Measurements from ENCODE around the gene KLHL22.
A peak's percentile ranks its signal among the peaks of the same experiment; 100 is the strongest.
"Not testable (repeated sequence)": the region's sequence is repeated elsewhere in the genome, so short reads cannot be mapped to it uniquely, and the experiment has no call there.

KLHL22 gene

GRCh38 chr22:20471126-20471833 lies 24.3 kb downstream of the KLHL22 start:
- DNase-seq (ENCODE audit: low read depth in 2 of 2): no peak

GRCh38 chr22:20470525-20470924 lies 25.1 kb downstream of the KLHL22 start:
- not testable (repeated sequence) for DNase-seq (ENCODE audit: low read depth in 2 of 2)

DNA sequence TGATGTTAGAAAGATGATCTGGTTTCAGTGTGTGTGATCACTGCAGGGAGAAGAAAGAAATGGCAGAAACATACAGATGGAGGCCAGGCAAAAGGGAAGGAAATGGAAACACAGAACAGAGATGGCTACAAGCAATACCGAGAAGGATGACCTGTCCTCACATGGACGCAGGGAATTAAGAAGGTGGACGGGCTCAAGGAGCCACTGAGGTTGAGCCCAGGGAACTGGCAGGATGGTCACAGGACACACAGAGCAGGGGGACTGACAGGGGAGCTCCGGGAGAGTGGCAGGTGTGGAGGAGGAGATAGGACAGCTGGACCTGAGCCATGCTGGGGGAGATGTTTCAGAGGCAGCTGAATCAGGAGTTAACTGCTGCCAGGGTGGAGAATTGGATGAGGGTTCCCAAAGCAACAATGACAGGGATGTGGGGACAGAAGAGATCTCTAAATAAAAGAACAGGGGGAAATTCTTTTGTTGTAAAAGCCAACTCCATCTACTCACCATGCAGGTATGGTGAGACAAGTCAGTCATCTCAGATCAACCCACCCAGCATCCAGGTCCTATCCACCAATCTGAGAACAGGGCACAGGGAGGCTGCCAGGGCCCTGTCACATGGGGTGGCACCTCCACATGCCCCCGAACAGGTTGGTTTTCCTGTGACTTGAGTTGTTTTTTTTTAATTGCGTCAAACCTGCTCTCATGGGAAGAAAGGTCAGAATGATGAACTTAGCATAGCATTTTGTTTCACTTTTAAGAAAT lies 26.3 kb downstream of the KLHL22 start:
- DNase-seq (ENCODE audit: low read depth in 2 of 2): no peak

DNA sequence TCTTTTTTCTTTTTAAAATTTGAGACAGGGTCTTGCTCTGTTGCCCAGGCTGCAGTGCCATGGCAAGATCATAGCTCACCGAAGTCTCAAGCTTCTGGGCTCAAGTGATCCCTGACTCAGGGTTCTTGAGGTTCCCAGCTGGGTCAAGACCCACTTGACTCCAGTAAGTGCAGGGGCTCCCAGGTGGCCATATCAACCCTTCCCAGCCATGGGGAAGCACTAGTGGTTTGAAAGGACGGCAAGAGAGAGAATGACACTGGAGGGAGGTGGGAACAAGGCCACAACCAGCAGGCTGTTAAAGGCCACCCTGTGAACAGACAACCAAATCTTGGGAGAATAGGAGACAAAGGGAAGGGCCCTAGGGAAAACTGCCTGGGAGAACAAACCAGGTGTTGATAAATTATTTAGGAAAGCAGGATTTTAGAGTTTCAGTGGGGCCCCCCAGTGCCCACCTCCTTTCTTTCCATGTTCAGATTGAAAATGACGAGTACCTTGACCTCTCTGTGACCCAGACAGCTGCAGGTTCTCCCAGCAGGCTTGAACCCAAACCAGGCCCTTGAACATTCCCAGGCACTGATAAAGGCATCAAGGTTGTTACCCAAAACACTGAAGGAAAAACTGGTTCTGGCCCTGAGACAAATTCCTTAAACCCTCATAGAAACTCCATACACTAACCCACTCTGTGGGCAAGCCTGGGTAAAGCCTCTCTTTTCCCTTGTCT lies 28.8 kb downstream of the KLHL22 start:
- DNase-seq (ENCODE audit: low read depth in 2 of 2): no peak

- no peak for DNase-seq (ENCODE audit: low read depth in 2 of 2)
Measured at GRCh38 chr22:20465759-20466077, 29.9 kb downstream of the KLHL22 start.

GRCh38 chr22:20464912-20465758 lies 30.5 kb downstream of the KLHL22 start:
- DNase-seq (ENCODE audit: low read depth in 2 of 2): no peak

- DNase-seq (ENCODE audit: low read depth in 2 of 2): no peak
Measured at GRCh38 chr22:20464096-20464614, 31.4 kb downstream of the KLHL22 start.

GRCh38 chr22:20463324-20464095 lies 32.1 kb downstream of the KLHL22 start:
- DNase-seq (ENCODE audit: low read depth in 2 of 2): no peak

DNA sequence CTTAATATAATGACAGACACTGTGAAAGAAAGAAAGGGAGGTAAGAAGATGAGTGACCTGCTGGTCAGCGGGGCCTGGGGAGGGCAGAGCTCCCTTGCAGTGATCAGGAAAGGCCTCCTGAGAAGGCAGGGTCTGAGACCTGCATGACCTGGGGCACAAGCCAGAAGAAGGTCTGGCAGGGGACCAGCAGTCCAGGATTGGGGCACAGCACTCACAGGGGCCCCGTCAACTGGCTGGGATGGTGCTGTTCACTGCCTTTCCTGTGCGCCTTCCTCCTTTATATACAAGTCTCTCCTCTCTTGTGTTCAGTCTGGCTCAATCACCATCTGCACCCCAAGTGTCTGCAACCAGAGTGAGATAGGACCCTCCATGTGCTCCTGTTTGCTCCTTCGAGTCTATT lies 35.7 kb downstream of the KLHL22 start:
- no peak for DNase-seq (ENCODE audit: low read depth in 2 of 2)

DNA sequence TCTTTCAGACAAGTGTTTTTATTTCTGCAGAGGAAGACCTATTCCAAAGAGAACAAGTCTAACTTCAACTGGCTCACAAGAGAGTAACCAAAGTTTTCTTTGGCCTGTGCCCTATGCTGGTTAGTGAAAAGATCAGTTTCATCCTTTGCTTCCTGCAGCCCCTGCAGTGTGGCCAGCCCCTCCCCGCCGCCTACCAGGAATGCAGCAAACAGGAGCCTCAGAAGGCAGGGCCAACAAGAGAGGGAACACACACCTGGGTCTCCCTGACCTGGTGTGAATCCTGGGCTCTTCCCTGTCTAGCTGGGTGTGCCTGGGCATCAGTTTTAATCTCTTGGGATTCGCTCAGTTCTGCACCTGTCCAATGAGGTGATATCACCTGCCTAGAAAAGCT lies 36.4 kb downstream of the KLHL22 start:
- DNase-seq (ENCODE audit: low read depth in 2 of 2): no peak

- DNase-seq (ENCODE audit: low read depth in 2 of 2): no peak
Measured at GRCh38 chr22:20458530-20459151, 37.0 kb downstream of the KLHL22 start.

- no peak for DNase-seq (ENCODE audit: low read depth in 2 of 2)
Measured at GRCh38 chr22:20457506-20458240, 37.9 kb downstream of the KLHL22 start.

DNA sequence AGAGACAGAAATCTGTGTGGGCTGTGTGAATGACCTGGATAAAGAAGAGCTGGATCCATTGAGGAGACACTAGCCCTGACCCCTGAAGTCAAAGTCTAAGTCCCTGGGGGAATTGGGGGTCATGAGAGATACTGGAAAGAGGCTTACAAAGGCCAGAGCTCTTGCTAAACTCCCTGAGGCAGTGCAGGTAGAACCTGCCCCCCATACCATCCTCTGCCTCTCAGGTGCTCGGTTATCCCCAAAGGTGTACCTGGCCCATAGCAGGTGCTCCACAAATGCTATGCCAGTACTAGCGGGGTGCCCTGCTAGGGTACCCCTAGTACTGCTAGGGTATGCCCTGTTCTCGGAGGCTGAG lies 38.9 kb downstream of the KLHL22 start:
- no peak for DNase-seq (ENCODE audit: low read depth in 2 of 2)

DNA sequence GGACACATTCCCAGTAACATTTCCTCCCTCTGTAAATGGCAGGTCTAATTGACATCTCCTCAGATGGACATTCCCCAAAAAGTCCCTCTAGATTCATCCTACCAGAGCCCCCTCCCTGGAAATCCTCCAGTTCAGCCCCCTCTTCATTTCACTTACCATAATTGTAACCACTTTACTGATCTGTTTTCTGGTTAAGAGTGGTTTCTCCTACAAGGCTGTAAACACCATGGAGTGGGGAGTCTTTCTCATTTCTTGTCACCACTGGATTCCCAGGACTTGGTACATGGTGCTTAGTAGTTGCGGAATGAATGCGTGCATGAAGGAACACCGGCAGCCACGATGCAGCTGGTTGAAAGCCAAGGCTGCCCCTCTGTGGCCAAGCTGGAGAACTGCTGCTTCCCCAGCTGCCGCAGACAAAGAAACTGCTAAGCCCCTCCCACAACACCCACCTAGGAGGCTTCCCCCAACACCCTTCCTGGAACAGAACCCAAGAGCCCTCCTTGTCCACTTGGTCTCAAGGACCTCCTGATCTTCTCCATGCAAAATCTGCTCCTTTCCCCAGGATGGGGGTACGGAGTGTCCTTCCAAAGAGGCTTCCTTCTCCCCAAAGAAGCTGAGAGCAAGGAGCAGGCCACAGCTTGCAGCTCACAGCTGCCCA lies 39.4 kb downstream of the KLHL22 start:
- peak; percentile 57 to 64 for DNase-seq (ENCODE audit: low read depth in 2 of 2)

DNA sequence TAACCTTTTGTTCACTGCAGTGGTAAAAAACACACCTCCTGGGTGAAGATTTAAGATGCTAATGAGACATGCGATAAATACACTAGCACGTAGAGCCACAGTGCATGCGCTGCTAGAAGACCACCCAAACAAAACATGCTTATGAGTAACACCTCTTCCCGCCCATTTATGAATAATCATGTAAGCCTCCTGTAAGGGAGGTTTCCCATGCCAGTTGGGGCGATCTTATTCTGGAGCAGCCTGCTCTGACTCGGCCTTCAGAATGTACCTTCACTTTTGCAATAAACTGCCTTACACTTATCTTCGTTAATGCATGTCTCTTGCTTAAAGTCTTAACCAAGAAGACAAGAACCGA lies 39.9 kb downstream of the KLHL22 start:
- no peak for DNase-seq (ENCODE audit: low read depth in 2 of 2)

GRCh38 chr22:20453222-20453621 lies 42.4 kb downstream of the KLHL22 start:
- no peak for DNase-seq (ENCODE audit: low read depth in 2 of 2)

DNA sequence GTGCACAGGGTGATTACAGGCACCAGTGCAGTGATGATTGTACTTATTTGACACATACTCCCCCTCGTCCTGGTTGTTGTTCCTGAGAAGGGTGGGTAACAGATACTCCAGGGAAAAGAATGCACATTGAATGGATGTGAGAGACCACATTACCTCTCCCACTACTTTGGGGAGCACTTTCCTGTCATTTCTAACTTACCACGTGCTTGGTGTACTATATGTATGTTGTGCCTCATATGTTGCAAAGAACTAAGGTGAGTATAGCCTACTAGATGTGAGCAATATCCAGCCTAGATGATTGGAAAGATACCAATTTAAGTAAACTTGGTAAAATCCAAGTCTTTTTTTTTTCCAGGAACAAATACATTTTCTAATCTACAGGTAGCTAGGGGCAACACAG lies 43.7 kb downstream of the KLHL22 start:
- no peak for DNase-seq (ENCODE audit: low read depth in 2 of 2)

- DNase-seq (ENCODE audit: low read depth in 2 of 2): not testable (repeated sequence)
Measured at GRCh38 chr22:20451129-20451778, 44.3 kb downstream of the KLHL22 start.

DNA sequence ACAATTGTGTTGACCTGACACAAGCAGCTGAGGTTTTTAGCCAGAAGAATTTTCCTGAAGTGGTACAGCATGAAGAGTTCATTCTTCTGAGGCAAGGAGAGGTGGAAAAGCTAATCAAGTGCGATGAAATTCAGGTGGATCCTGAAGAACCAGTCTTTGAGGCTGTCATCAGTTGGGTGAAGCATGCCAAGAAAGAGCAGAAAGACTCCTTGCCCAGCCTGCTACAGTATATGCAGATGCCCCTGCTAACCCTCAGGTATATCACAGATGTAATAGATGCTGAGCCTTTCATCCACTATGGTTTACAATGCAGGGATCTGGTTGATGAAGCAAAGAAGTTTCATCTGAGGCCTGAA lies 45.1 kb downstream of the KLHL22 start:
- DNase-seq (ENCODE audit: low read depth in 2 of 2): no peak
